H9 (cell line): ENCODE data around the gene TCF4. TPM values are rescaled to one million over a fixed set of nuclear protein-coding genes. Genes with fewer than 3 reads are reported as not detected.

Source experiments
- DNase-seq: peaks from one replicate; pipeline ENCODE4 v3.0.0-alpha.2; 2017
- H2AFZ ChIP-seq: one replicate; pipeline ENCODE4 v1.6.1; 2013; ENCODE audit warnings: mild to moderate bottlenecking, low read length, control low read depth, moderate library complexity
- H2AK5ac ChIP-seq: 2 replicates; pipeline ENCODE4 v1.6.1; 2013; ENCODE audit warnings: low read length, control low read depth, mixed read lengths; ENCODE audit not compliant: insufficient read length
- H2BK120ac ChIP-seq: one replicate; pipeline ENCODE4 v1.6.1; 2013; ENCODE audit warnings: low read depth, mild to moderate bottlenecking, low read length, control low read depth, inconsistent platforms; ENCODE audit not compliant: poor library complexity, severe bottlenecking
- H2BK12ac ChIP-seq: 2 replicates; pipeline ENCODE4 v1.6.1; 2013; ENCODE audit warnings: low read length, control low read depth, mixed read lengths, low read depth; ENCODE audit not compliant: insufficient read length
- H2BK15ac ChIP-seq: 2 replicates; pipeline ENCODE4 v1.6.1; 2013; ENCODE audit warnings: low read depth, low read length, control low read depth
- H2BK20ac ChIP-seq: one replicate; pipeline ENCODE4 v1.6.1; 2013; ENCODE audit warnings: low read depth, mild to moderate bottlenecking, low read length, control low read depth, inconsistent platforms; ENCODE audit not compliant: poor library complexity, severe bottlenecking
- H2BK5ac ChIP-seq: 2 replicates; pipeline ENCODE4 v1.6.1; 2013; ENCODE audit warnings: low read length, control low read depth, mixed read lengths; ENCODE audit not compliant: insufficient read length
- H3K14ac ChIP-seq: 2 replicates; pipeline ENCODE4 v1.6.1; 2013; ENCODE audit warnings: low read length, control low read depth; ENCODE audit not compliant: insufficient read depth
- H3K18ac ChIP-seq: 2 replicates; pipeline ENCODE4 v1.6.1; 2013; ENCODE audit warnings: low read depth, mild to moderate bottlenecking, mixed read lengths, low read length, control low read depth; ENCODE audit not compliant: insufficient read length
- H3K23ac ChIP-seq: 2 replicates; pipeline ENCODE4 v1.6.1; 2013; ENCODE audit warnings: low read length, control low read depth, mixed read lengths, low read depth; ENCODE audit not compliant: insufficient read length
- H3K23me2 ChIP-seq: 2 replicates; pipeline ENCODE4 v1.6.1; 2013; ENCODE audit warnings: low read depth, mild to moderate bottlenecking, mixed read lengths, low read length, control low read depth; ENCODE audit not compliant: insufficient read length, poor library complexity, severe bottlenecking
- H3K27ac ChIP-seq: 2 replicates; pipeline ENCODE4 v1.5.1; 2013; ENCODE audit warnings: low read length, control low read depth, mixed read lengths, low read depth; ENCODE audit not compliant: insufficient read length
- H3K27me3 ChIP-seq: 2 replicates; pipeline ENCODE4 v1.6.1; 2013; ENCODE audit warnings: low read length, control low read depth, inconsistent platforms; ENCODE audit not compliant: insufficient read depth
- H3K4ac ChIP-seq: 2 replicates; pipeline ENCODE4 v1.6.1; 2013; ENCODE audit warnings: low read depth, mild to moderate bottlenecking, control low read depth, inconsistent platforms, low read length, moderate library complexity
- H3K4me1 ChIP-seq: 2 replicates; pipeline ENCODE4 v1.6.1; 2013; ENCODE audit warnings: low read length, control low read depth, inconsistent platforms; ENCODE audit not compliant: insufficient read depth
- H3K4me2 ChIP-seq: 2 replicates; pipeline ENCODE4 v1.6.1; 2013; ENCODE audit warnings: low read length, control low read depth, mixed read lengths; ENCODE audit not compliant: insufficient read length, insufficient read depth
- H3K56ac ChIP-seq: 2 replicates; pipeline ENCODE4 v1.6.1; 2013; ENCODE audit warnings: low read depth, mild to moderate bottlenecking, mixed read lengths, low read length, control low read depth; ENCODE audit not compliant: insufficient read length
- H3K79me1 ChIP-seq: 2 replicates; pipeline ENCODE4 v1.6.1; 2013; ENCODE audit warnings: low read depth, mild to moderate bottlenecking, moderate library complexity, low read length, control low read depth, inconsistent platforms; ENCODE audit not compliant: insufficient read depth, poor library complexity, severe bottlenecking
- H3K79me2 ChIP-seq: 2 replicates; pipeline ENCODE4 v1.6.1; 2013; ENCODE audit warnings: low read length, control low read depth, inconsistent platforms; ENCODE audit not compliant: insufficient read depth
- H3K9ac ChIP-seq: 2 replicates; pipeline ENCODE4 v1.6.1; 2013; ENCODE audit warnings: low read length, control low read depth, mixed read lengths; ENCODE audit not compliant: insufficient read length; ENCODE audit errors: extremely low read depth
- H3K9me3 ChIP-seq: one replicate; pipeline ENCODE4 v1.6.1; 2013; ENCODE audit warnings: low read depth, low read length, inconsistent platforms; ENCODE audit not compliant: control insufficient read depth
- H3T11ph ChIP-seq: one replicate; pipeline ENCODE4 v1.6.1; 2013; ENCODE audit warnings: mild to moderate bottlenecking, low read length, control low read depth, inconsistent platforms
- H4K20me1 ChIP-seq: one replicate; pipeline ENCODE4 v1.6.1; 2013; ENCODE audit not compliant: control insufficient read depth, insufficient read length, insufficient read depth
- H4K5ac ChIP-seq: 2 replicates; pipeline ENCODE4 v1.6.1; 2013; ENCODE audit warnings: low read depth, mild to moderate bottlenecking, mixed read lengths, low read length, control low read depth; ENCODE audit not compliant: insufficient read length
- H4K8ac ChIP-seq: replicated peaks from 2 replicates; pipeline ENCODE4 v1.6.1; 2013; ENCODE audit warnings: low read length, control low read depth, mixed read lengths, low read depth; ENCODE audit not compliant: insufficient read length
- H4K91ac ChIP-seq: 2 replicates; pipeline ENCODE4 v1.6.1; 2013; ENCODE audit warnings: low read depth, mild to moderate bottlenecking, moderate library complexity, mixed read lengths, low read length, control low read depth; ENCODE audit not compliant: insufficient read length
- H3K27ac Mint-ChIP-seq, 3 experiments: 2 replicates in 2 of 3; 3 replicates in 1 of 3; pipeline ENCODE4 v1.8.0; 2020 to 2021; ENCODE audit warnings: mixed read lengths in 3 of 3, mild to moderate bottlenecking in 1 of 3, moderate library complexity in 1 of 3
- H3K27me3 Mint-ChIP-seq: 2 replicates; pipeline ENCODE4 v1.8.0; 2021; ENCODE audit warnings: low read depth, mild to moderate bottlenecking, moderate library complexity, mixed read lengths
- H3K36me3 Mint-ChIP-seq, 3 experiments: 2 replicates in 2 of 3; 3 replicates in 1 of 3; pipeline ENCODE4 v1.8.0; 2020 to 2021; ENCODE audit warnings: low read depth in 3 of 3, mixed read lengths in 3 of 3; ENCODE audit not compliant: insufficient read depth in 1 of 3
- H3K4me1 Mint-ChIP-seq, 2 experiments: 2 replicates each; pipeline ENCODE4 v1.8.0; 2020; ENCODE audit warnings: mixed read lengths in 2 of 2
- H3K4me3 Mint-ChIP-seq, 2 experiments: 2 replicates in 1 of 2; 3 replicates in 1 of 2; pipeline ENCODE4 v1.8.0; 2020 to 2021; ENCODE audit warnings: mild to moderate bottlenecking in 2 of 2, mixed read lengths in 2 of 2, moderate library complexity in 1 of 2
- H3K9me3 Mint-ChIP-seq, 2 experiments: 2 replicates in 1 of 2; 3 replicates in 1 of 2; pipeline ENCODE4 v1.8.0; 2020; ENCODE audit warnings: mild to moderate bottlenecking in 2 of 2, mixed read lengths in 2 of 2, moderate library complexity in 1 of 2
- WGBS: extraction: QIAGEN DNeasy Blood & Tissue Kit; methylation state at CpG from one replicate; pipeline ENCODE4 v1.1.7; 2013; ENCODE audit warnings: missing lambda C conversion rate, low lambda C conversion rate, mixed read lengths; ENCODE audit not compliant: insufficient read length; ENCODE audit errors: extremely low coverage; 5-methylcytosine and 5-hydroxymethylcytosine counted together
- total RNA-seq: library from RNA; stranded (reverse); gene quantifications from 2 replicates; pipeline ENCODE4 v1.2.1, GENCODE V29; 2021
- TF ChIP-seq, protein P1 (sequence below): fragments of 200-600 bp; sonication (generic); conservative IDR thresholded peaks from 3 replicates; pipeline ENCODE4 v1.8.0; 2021; ENCODE audit warnings: antibody characterized with exemption, mild to moderate bottlenecking

TCF4 gene
- total RNA-seq, 1 experiment from 2014 or later: 99.4 TPM

DNA sequence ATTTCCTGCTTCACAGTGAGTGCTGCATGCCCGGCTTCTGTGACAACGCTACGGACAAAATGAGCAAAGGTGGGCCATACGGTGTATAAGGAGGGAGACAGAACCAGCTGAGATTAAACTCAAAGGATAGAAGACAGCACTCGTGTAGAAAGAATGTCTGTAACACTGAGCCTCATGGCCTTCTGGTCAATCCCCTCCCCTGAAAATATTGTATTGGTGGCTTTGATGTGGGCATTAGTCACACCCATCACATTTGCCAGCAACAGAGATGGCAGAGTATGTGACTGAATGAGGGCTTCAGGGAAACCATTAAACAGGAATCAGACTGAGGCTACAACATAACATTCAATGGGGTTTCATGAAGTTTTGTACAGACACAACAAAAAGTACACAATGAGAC, 341.0 kb downstream of the TCF4 start:
- DNase-seq: no peak
- no peak overlapping the region for H2BK120ac ChIP-seq
- Mint-ChIP-seq H3K27ac (no peak overlapping the region), H3K36me3 (peaks cover 0 to 13% (median 12%) of the 10 kb centered on the region in 3 experiments; a peak in 5 of 7 replicates), H3K9me3 (no peaks in the 10 kb centered on the region), H3K4me3 (no peak overlapping the region), H3K27me3 (no peaks in the 10 kb centered on the region), H3K4me1 (peaks cover 13 to 15% of the 10 kb centered on the region in 2 experiments)
- H2AFZ ChIP-seq: no peak overlapping the region
- no peaks in the 10 kb centered on the region for H3K23me2 ChIP-seq
- peaks cover 8% of the 10 kb centered on the region; the same call in 1 of the 2 replicates for H3K4me1 ChIP-seq
- no peak overlapping the region for H3K18ac ChIP-seq
- no peak overlapping the region for H2BK15ac ChIP-seq
- H3K27me3 ChIP-seq: no peaks in the 10 kb centered on the region
- TF ChIP-seq, protein P1, sequence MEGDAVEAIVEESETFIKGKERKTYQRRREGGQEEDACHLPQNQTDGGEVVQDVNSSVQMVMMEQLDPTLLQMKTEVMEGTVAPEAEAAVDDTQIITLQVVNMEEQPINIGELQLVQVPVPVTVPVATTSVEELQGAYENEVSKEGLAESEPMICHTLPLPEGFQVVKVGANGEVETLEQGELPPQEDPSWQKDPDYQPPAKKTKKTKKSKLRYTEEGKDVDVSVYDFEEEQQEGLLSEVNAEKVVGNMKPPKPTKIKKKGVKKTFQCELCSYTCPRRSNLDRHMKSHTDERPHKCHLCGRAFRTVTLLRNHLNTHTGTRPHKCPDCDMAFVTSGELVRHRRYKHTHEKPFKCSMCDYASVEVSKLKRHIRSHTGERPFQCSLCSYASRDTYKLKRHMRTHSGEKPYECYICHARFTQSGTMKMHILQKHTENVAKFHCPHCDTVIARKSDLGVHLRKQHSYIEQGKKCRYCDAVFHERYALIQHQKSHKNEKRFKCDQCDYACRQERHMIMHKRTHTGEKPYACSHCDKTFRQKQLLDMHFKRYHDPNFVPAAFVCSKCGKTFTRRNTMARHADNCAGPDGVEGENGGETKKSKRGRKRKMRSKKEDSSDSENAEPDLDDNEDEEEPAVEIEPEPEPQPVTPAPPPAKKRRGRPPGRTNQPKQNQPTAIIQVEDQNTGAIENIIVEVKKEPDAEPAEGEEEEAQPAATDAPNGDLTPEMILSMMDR: no peak
- H3K27ac ChIP-seq: no peak overlapping the region
- no peak overlapping the region for H4K5ac ChIP-seq
- H2AK5ac ChIP-seq: no peak overlapping the region
- H2BK5ac ChIP-seq: no peak overlapping the region
- no peak overlapping the region for H3K56ac ChIP-seq
- WGBS: no CpG with 5 or more reads among the region's 5 CpGs
- H3K79me1 ChIP-seq: no peaks in the 10 kb centered on the region
- H3K23ac ChIP-seq: no peak overlapping the region
- H3K9ac ChIP-seq: no peak overlapping the region
- no peak overlapping the region for H3T11ph ChIP-seq
- no peak overlapping the region for H2BK20ac ChIP-seq
- no peaks in the 10 kb centered on the region for H3K79me2 ChIP-seq
- H3K14ac ChIP-seq: no peak overlapping the region
- H2BK12ac ChIP-seq: no peak overlapping the region
- H3K4me2 ChIP-seq: no peak overlapping the region
- H4K8ac ChIP-seq: no peak overlapping the region
- H3K4ac ChIP-seq: no peak overlapping the region
- no peak overlapping the region for H4K91ac ChIP-seq
- no peaks in the 10 kb centered on the region for H4K20me1 ChIP-seq
- no peaks in the 10 kb centered on the region for H3K9me3 ChIP-seq
